Progenitor cell of endocrine pancreas (in vitro differentiated cells): ENCODE measurements around the gene HBEGF. TPM values are rescaled to one million over a fixed set of nuclear protein-coding genes. Genes with fewer than 3 reads are reported as not detected.

Source experiments
- DNase-seq: peaks from one replicate; pipeline ENCODE4 v3.0.0; 2021; ENCODE audit warnings: low spot score; ENCODE audit not compliant: unreplicated experiment
- H3K27ac Mint-ChIP-seq: 2 replicates; pipeline ENCODE4 v1.8.0; 2021; ENCODE audit warnings: mild to moderate bottlenecking, moderate library complexity, mixed read lengths
- H3K27me3 Mint-ChIP-seq: 2 replicates; pipeline ENCODE4 v1.8.0; 2021; ENCODE audit warnings: mixed read lengths
- H3K36me3 Mint-ChIP-seq: 2 replicates; pipeline ENCODE4 v1.8.0; 2022; ENCODE audit warnings: mixed read lengths; ENCODE audit not compliant: insufficient read depth
- H3K4me1 Mint-ChIP-seq: 2 replicates; pipeline ENCODE4 v1.8.0; 2021; ENCODE audit warnings: low read depth, mixed read lengths
- H3K4me3 Mint-ChIP-seq: 2 replicates; pipeline ENCODE4 v1.8.0; 2021; ENCODE audit warnings: low read depth, mild to moderate bottlenecking, moderate library complexity, mixed read lengths
- H3K9me3 Mint-ChIP-seq: 2 replicates; pipeline ENCODE4 v1.8.0; 2021; ENCODE audit warnings: low read depth, mixed read lengths
- CTCF ChIP-seq: fragments of 200-600 bp; sonication (generic); IDR thresholded peaks from one replicate; pipeline ENCODE4 v1.5.0; 2021; ENCODE audit warnings: antibody characterized with exemption, mild to moderate bottlenecking; ENCODE audit not compliant: unreplicated experiment
- total RNA-seq: library from RNA; stranded (reverse); gene quantifications from 2 replicates; pipeline ENCODE4 v1.2.1, GENCODE V29; 2021

Gene HBEGF
- total RNA-seq, 1 donor from 2014 or later, result 1.3 TPM

- Mint-ChIP-seq H3K27me3 (no peaks in the 10 kb centered on the region), H3K27ac (peak overlapping the region; percentile 69), H3K9me3 (no peaks in the 10 kb centered on the region), H3K4me1 (peaks cover 24% of the 10 kb centered on the region), H3K4me3 (no peak overlapping the region), H3K36me3 (peaks cover 12% of the 10 kb centered on the region)
- no peak for TF ChIP-seq CTCF
- DNase-seq, result no peak
Measured at GRCh38 chr5:140296289-140296688, 50.1 kb downstream of the HBEGF start.

- peaks cover 18% of the 10 kb centered on the region for H3K4me1 Mint-ChIP-seq
- H3K27ac Mint-ChIP-seq, result no peak overlapping the region
- H3K4me3 Mint-ChIP-seq, result no peak overlapping the region
- no peaks in the 10 kb centered on the region for H3K9me3 Mint-ChIP-seq
- TF ChIP-seq CTCF, result no peak
- DNase-seq, result no peak
- H3K36me3 Mint-ChIP-seq, result peaks cover 10% of the 10 kb centered on the region
- H3K27me3 Mint-ChIP-seq, result no peaks in the 10 kb centered on the region
Measured at GRCh38 chr5:140295414-140295813, 51.0 kb downstream of the HBEGF start.

GRCh38 chr5:140294753-140295152 lies 51.6 kb downstream of the HBEGF start:
- DNase-seq, result no peak
- no peaks in the 10 kb centered on the region for H3K27me3 Mint-ChIP-seq
- H3K9me3 Mint-ChIP-seq, result no peaks in the 10 kb centered on the region
- peaks cover 7% of the 10 kb centered on the region for H3K36me3 Mint-ChIP-seq
- H3K27ac Mint-ChIP-seq, result no peak overlapping the region
- H3K4me3 Mint-ChIP-seq, result no peak overlapping the region
- peaks cover 16% of the 10 kb centered on the region for H3K4me1 Mint-ChIP-seq
- TF ChIP-seq CTCF, result no peak

GRCh38 chr5:140293849-140294100 lies 52.6 kb downstream of the HBEGF start:
- no peaks in the 10 kb centered on the region for H3K27me3 Mint-ChIP-seq
- TF ChIP-seq CTCF, result no peak
- no peak overlapping the region for H3K27ac Mint-ChIP-seq
- peaks cover 4% of the 10 kb centered on the region for H3K36me3 Mint-ChIP-seq
- DNase-seq, result no peak
- H3K4me3 Mint-ChIP-seq, result no peak overlapping the region
- H3K9me3 Mint-ChIP-seq, result no peaks in the 10 kb centered on the region
- H3K4me1 Mint-ChIP-seq, result peaks cover 16% of the 10 kb centered on the region

GRCh38 chr5:140293091-140293848 lies 53.1 kb downstream of the HBEGF start:
- Mint-ChIP-seq H3K4me3 (no peak overlapping the region), H3K36me3 (peaks cover 3% of the 10 kb centered on the region), H3K9me3 (no peaks in the 10 kb centered on the region), H3K27me3 (no peaks in the 10 kb centered on the region), H3K4me1 (peaks cover 16% of the 10 kb centered on the region), H3K27ac (peak overlapping the region; percentile 51)
- no peak for DNase-seq
- no peak for TF ChIP-seq CTCF
